GM20000 (cell line): ENCODE data around the gene OSBPL8.

Source experiments
- DNase-seq: peaks from one replicate; pipeline ENCODE4 v3.0.0; 2012; ENCODE audit warnings: low spot score
- TF ChIP-seq, protein P1 (sequence below): IDR thresholded peaks from 2 replicates; pipeline ENCODE4 v1.5.1; 2012; ENCODE audit warnings: mild to moderate bottlenecking, control low read depth; ENCODE audit errors: extremely low read depth, missing control alignments

The OSBPL8 gene

DNA sequence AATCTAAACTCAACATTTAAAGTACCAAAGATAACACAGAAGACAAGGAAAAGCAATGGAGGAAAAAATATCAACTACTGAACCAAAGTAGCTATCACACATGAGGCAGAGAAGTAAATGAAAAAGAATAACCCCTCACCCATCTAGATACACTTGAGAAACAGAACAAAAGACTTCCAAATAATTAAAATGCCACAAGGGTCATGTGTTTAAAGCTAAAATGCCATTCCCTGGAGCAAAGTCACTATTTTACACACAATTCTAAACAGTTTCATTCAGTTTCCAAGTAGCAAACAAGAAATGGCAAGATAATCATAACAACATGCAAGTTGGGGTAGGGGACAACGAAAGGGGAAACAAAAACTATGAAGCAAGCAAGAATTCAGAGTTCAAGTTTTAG is 12.0 kb downstream of the OSBPL8 start:
- DNase-seq, result no peak
- TF ChIP-seq, protein P1, sequence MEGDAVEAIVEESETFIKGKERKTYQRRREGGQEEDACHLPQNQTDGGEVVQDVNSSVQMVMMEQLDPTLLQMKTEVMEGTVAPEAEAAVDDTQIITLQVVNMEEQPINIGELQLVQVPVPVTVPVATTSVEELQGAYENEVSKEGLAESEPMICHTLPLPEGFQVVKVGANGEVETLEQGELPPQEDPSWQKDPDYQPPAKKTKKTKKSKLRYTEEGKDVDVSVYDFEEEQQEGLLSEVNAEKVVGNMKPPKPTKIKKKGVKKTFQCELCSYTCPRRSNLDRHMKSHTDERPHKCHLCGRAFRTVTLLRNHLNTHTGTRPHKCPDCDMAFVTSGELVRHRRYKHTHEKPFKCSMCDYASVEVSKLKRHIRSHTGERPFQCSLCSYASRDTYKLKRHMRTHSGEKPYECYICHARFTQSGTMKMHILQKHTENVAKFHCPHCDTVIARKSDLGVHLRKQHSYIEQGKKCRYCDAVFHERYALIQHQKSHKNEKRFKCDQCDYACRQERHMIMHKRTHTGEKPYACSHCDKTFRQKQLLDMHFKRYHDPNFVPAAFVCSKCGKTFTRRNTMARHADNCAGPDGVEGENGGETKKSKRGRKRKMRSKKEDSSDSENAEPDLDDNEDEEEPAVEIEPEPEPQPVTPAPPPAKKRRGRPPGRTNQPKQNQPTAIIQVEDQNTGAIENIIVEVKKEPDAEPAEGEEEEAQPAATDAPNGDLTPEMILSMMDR, result no peak

DNA sequence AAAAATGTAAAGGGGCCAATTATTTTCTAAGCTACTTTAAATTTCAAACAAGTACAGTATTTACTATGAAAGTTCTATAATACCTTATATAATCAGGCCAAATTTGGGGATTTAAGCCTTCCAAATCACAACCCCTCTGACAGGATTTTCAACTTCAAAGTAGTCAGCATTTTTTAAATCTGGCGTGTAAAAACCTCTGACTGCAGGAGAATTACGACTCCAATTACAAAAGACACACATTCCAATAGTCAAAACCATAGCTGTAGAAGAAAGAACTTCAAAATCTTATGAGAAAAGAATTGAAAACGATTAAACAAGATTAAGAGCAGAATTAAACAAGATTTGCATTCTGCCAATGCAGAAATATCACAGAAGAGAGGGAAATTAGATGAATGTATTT is 12.7 kb downstream of the OSBPL8 start:
- no peak for DNase-seq
- TF ChIP-seq, protein P1, result no peak

DNA sequence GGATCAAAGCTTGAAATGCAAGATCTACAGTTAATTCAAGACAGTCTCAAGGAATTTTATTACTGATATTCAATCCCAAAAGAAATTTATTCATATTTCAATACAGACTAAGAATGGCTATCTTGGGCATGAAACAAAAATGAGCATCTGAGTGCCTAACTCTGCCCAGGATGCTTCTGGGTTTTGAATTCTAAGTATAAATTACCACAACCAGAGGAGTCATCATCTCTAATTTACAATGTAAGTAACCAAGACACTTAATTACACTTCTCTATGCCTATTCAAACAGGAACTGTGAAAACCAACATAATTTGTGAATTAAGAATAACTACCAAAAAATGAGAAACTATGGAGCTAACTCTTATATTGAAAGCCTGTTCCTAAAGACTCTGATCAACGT is 14.1 kb downstream of the OSBPL8 start:
- DNase-seq, result no peak

DNA sequence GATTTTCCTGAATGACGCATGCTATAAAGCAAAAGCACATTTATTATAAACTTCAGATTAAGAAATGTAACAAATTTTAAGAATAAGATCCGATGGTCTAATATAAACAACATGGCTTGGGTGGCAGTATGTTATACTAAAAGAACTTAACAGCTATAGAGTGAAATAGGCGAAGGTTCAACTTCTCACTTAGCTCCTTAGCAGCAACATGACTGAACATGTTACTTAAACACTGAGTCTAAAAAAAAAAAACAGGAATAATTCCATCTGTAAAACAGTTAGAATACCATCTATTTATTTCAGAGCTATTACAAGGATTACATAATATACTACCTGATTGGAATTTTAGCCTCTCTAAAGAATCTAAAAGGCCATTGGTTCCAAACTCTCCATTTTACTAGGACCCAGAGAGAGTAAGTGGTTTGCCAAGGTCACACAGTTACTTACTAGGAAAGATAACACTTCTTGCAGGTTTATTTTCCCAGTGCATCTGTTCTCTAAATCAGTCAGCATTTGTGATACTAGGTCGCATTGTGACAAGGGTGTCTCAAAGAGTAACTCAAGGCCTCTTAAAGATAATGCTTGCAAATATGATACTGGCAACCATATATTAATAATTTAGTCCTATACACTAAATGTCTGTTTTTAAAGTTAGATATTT is 14.8 kb downstream of the OSBPL8 start:
- TF ChIP-seq, protein P1, result no peak
- DNase-seq, result no peak

More for the DNA sequence above, 14.1 kb downstream of the OSBPL8 start:
- TF ChIP-seq, protein P1, result no peak

DNA sequence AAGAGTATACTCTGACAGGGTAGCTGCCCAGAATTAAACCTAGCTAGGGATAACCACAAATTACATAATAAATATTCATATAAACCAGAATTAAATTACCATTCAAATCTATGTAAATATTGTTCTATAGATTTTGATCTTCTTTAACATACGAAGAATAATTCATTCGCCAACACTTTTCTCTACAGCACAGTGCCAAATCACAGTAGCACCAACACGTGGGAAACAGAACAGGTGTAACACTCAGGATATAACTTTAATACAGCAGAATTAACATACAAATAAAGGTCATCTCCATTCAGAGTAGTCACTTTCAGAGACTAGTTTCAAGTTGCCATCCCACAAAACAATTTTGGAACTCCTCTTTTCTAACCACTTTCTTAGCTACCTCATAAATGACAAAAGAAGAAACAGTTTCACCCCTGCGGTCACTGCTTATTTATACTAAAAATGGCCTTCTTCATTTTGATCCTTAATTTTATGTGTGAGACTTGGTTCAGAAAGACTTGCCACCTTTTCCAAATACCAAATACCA is 15.7 kb downstream of the OSBPL8 start:
- DNase-seq, result no peak
- TF ChIP-seq, protein P1, result no peak

DNA sequence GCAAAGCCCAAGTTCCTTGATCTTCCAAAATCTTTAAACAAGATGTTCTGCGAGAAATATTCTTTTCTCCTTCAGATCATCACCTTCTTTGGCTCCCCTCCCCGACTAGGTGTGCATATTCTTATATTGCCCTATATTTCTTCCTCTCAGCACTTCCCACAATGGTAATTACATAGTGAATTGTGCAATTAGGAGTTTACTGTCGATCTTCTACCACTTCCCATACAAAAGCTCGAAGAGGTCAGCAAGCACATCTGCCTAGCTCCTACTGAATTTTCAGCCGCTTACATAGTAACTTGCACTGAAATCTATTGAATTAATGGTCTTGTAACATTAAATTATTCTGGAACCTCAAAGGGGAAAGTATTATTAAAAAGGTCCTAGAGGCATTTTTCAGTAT is 16.7 kb downstream of the OSBPL8 start:
- TF ChIP-seq, protein P1, result no peak
- DNase-seq, result no peak

DNA sequence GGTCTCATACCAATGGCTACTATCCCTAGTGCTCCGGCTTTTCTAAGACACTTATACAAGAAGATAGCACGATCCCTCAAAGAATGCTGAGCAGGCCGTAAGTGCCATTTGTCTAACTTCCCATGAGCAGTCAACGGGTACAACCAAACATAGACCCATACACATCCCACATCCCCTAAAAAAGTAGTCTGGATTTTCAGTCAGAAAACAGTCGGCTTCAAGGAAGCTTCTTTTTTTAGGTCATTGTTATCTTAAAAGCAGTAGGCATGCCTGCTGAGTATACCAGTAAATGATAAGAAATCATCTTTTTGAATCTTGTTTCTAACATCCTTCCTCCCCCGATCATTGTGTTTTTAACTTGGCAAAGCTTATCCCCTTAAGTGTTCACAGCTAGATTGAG is 19.8 kb downstream of the OSBPL8 start:
- TF ChIP-seq, protein P1, result no peak
- no peak for DNase-seq
